ENCODE data around the gene TOMM20L. TPM values are rescaled to one million over a fixed set of nuclear protein-coding genes. Genes with fewer than 3 reads are reported as not detected.

The TOMM20L gene
- total RNA-seq, 1 experiment from 2014 or later, result not detected

- intact Hi-C loops (cut with micrococcal nuclease), result no loop called here
- Histone ChIP-seq H3K4me1 (ENCODE audit: control insufficient read depth in 1 of 2, insufficient read depth in 2 of 2, low read length in 2 of 2) (no peaks in the 10 kb centered on the region), H3K4me2 (ENCODE audit: low read length) (no peak overlapping the region), H3K9me3 (ENCODE audit: control insufficient read depth in 1 of 2, insufficient read depth in 1 of 2, low read depth in 1 of 2, low read length in 2 of 2) (no peaks in the 10 kb centered on the region), H3K4me3 (replicated peaks in 1 of 2; ENCODE audit: low read depth in 1 of 2, low read length in 2 of 2) (no peak overlapping the region), H3K27me3 (ENCODE audit: insufficient read depth, low read length) (no peaks in the 10 kb centered on the region), H3K9me2 (ENCODE audit: insufficient read depth) (no peaks in the 10 kb centered on the region), H3K27ac (ENCODE audit: low read depth, low read length) (no peak overlapping the region), H3K36me3 (ENCODE audit: control insufficient read depth in 1 of 2, insufficient read depth in 2 of 2, low read length in 2 of 2) (peaks cover 0 to 5% of the 10 kb centered on the region in 2 experiments; a peak in 2 of 4 replicates), H2AFZ (ENCODE audit: low read depth, low read length, poor library complexity, severe bottlenecking) (no peak overlapping the region), H4K20me1 (ENCODE audit: insufficient read depth) (no peaks in the 10 kb centered on the region), H3K79me2 (ENCODE audit: insufficient read depth, low read length) (no peaks in the 10 kb centered on the region), H3K9ac (ENCODE audit: low read length) (no peak overlapping the region)
- RAD21 ChIA-PET (ENCODE audit: low non-redundant PET in 1 of 2, low total read pairs in 2 of 2, uncharacterized antibody in 2 of 2, unreplicated experiment in 2 of 2), result interaction anchor here in 1 of 2 experiments (0.6 kb wide), 1 partner anchor 29 kb away, joined by 3 read pairs; no protein-coding TSS in a partner anchor
- no peak for DNase-seq (ENCODE audit: low read depth, low spot score)
- TF ChIP-seq JUND (IDR thresholded peaks at IDR 0.05) (no peak), POLR2AphosphoS5 (IDR thresholded peaks at IDR 0.05; ENCODE audit: low read depth, low read length) (no peak), ELF1 (IDR thresholded peaks at IDR 0.05; ENCODE audit: borderline replicate concordance, low read depth) (no peak), EZH2phosphoT487 (IDR thresholded peaks at IDR 0.05; ENCODE audit: borderline replicate concordance) (no peak), SP1 (IDR thresholded peaks at IDR 0.05; ENCODE audit: low read depth) (no peak), EGR1 (IDR thresholded peaks at IDR 0.05; ENCODE audit: low read depth) (no peak), SIN3A (IDR thresholded peaks at IDR 0.05; ENCODE audit: low read depth) (no peak), CBX3 (IDR thresholded peaks at IDR 0.05; ENCODE audit: low read depth) (no peak), REST (IDR thresholded peaks at IDR 0.05; ENCODE audit: low read depth) (no peak), TCF7L2 (IDR thresholded peaks at IDR 0.05; ENCODE audit: borderline replicate concordance, extremely low read depth, insufficient read depth, insufficient read length) (no peak), RAD21 (IDR thresholded peaks at IDR 0.05; ENCODE audit: low read depth) (no peak), ZNF274 (IDR thresholded peaks at IDR 0.05; ENCODE audit: low read depth, low read length) (no peak), SRF (IDR thresholded peaks at IDR 0.05; ENCODE audit: low read depth) (no peak), FOSL1 (IDR thresholded peaks at IDR 0.05; ENCODE audit: low read depth) (no peak), YY1 (IDR thresholded peaks at IDR 0.05; ENCODE audit: extremely low read depth, insufficient replicate concordance, low read depth, low read length) (no peak)
- TF ChIP-seq, protein P1, sequence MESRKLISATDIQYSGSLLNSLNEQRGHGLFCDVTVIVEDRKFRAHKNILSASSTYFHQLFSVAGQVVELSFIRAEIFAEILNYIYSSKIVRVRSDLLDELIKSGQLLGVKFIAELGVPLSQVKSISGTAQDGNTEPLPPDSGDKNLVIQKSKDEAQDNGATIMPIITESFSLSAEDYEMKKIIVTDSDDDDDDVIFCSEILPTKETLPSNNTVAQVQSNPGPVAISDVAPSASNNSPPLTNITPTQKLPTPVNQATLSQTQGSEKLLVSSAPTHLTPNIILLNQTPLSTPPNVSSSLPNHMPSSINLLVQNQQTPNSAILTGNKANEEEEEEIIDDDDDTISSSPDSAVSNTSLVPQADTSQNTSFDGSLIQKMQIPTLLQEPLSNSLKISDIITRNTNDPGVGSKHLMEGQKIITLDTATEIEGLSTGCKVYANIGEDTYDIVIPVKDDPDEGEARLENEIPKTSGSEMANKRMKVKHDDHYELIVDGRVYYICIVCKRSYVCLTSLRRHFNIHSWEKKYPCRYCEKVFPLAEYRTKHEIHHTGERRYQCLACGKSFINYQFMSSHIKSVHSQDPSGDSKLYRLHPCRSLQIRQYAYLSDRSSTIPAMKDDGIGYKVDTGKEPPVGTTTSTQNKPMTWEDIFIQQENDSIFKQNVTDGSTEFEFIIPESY (IDR thresholded peaks at IDR 0.05; ENCODE audit: extremely low read depth, insufficient replicate concordance, low read length), result no peak
- TF ChIP-seq, protein P2, sequence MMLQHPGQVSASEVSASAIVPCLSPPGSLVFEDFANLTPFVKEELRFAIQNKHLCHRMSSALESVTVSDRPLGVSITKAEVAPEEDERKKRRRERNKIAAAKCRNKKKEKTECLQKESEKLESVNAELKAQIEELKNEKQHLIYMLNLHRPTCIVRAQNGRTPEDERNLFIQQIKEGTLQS (IDR thresholded peaks at IDR 0.05), result no peak
- no TSS peak for BruUV-seq (replicated peaks)
- ATAC-seq, result no peak
- CTCF ChIA-PET, result no interaction called here
- POLR2A ChIA-PET, result interaction anchor here (1.0 kb wide), 1 partner anchor 13 kb away, joined by 3 read pairs; no protein-coding TSS in a partner anchor
Measured at GRCh38 chr14:58455593-58456265, 60.0 kb downstream of the TOMM20L start.

Data from HCT116 (cell line).